IMR-90 (cell line): ENCODE measurements around the gene SUN1. TPM values are rescaled to one million over a fixed set of nuclear protein-coding genes. Genes with fewer than 3 reads are reported as not detected.

ENCODE experiments used
- ATAC-seq: fragments of 200-7000 bp; cut with Tn5 transposase; 2 replicates; pipeline ENCODE4 v1.9.1; 2020; ENCODE audit warnings: low read depth, mild to moderate bottlenecking, moderate library complexity
- BruUV-seq: library from RNA; stranded (reverse); fragments of 400-500 nt; replicated peaks from 2 replicates; lab custom pipeline; 2021; lab: Mats Ljungman, UMichigan
- CTCF ChIA-PET: fragments of 300-600 bp; formaldehyde crosslinking; extraction: SDS; loops from one replicate; lab custom pipeline; 2021; ENCODE audit warnings: antibody characterized with exemption; lab: Yijun Ruan, JAX
- POLR2A ChIA-PET: fragments of 300-600 bp; sonication (Branson Sonifier 250); formaldehyde crosslinking; loops from one replicate; lab custom pipeline; 2022; ENCODE audit warnings: antibody characterized with exemption; ENCODE audit not compliant: unreplicated experiment; lab: Charles Lee
- DNase-seq: peaks from one replicate; pipeline ENCODE4 v3.0.0; 2013
- H2AFZ ChIP-seq: replicated peaks from 2 replicates; pipeline ENCODE3; 2013; ENCODE audit warnings: low read length, mild to moderate bottlenecking; ENCODE audit not compliant: poor library complexity
- H2AK5ac ChIP-seq: 2 replicates; pipeline ENCODE4 v1.6.1; 2013; ENCODE audit warnings: low read depth, low read length, inconsistent platforms
- H2AK9ac ChIP-seq: replicated peaks from 2 replicates; pipeline ENCODE3; 2013; ENCODE audit warnings: mild to moderate bottlenecking, low read depth, low read length, moderate library complexity; ENCODE audit not compliant: poor library complexity
- H2BK120ac ChIP-seq: 2 replicates; pipeline ENCODE4 v1.6.1; 2013; ENCODE audit warnings: low read depth, low read length, inconsistent platforms
- H2BK15ac ChIP-seq: 3 replicates; pipeline ENCODE4 v1.6.1; 2013; ENCODE audit warnings: low read depth, low read length, inconsistent platforms
- H2BK20ac ChIP-seq: 2 replicates; pipeline ENCODE4 v1.6.1; 2013; ENCODE audit warnings: low read depth, mild to moderate bottlenecking, inconsistent platforms, low read length, moderate library complexity
- H2BK5ac ChIP-seq: 2 replicates; pipeline ENCODE4 v1.6.1; 2013; ENCODE audit warnings: mild to moderate bottlenecking, low read depth, low read length, inconsistent platforms; ENCODE audit not compliant: poor library complexity, severe bottlenecking
- H3K14ac ChIP-seq: replicated peaks from 2 replicates; pipeline ENCODE4 v1.6.1; 2013; ENCODE audit warnings: low read depth, low read length, inconsistent platforms
- H3K18ac ChIP-seq: 2 replicates; pipeline ENCODE4 v1.6.1; 2013; ENCODE audit warnings: low read depth, low read length, control low read depth
- H3K23ac ChIP-seq: 2 replicates; pipeline ENCODE4 v1.6.1; 2013; ENCODE audit warnings: low read depth, low read length, inconsistent platforms
- H3K27ac ChIP-seq: 2 replicates; pipeline ENCODE4 v1.5.1; 2013; ENCODE audit warnings: mild to moderate bottlenecking, control low read depth, low read length; ENCODE audit not compliant: insufficient read depth
- H3K27me3 ChIP-seq: 2 replicates; pipeline ENCODE4 v1.6.1; 2013; ENCODE audit warnings: low read length; ENCODE audit not compliant: control insufficient read depth, insufficient read depth
- H3K36me3 ChIP-seq: 2 replicates; pipeline ENCODE4 v1.6.1; 2013; ENCODE audit warnings: low read length, mixed read lengths; ENCODE audit not compliant: control insufficient read depth, insufficient read depth
- H3K4ac ChIP-seq: 2 replicates; pipeline ENCODE4 v1.6.1; 2013; ENCODE audit warnings: low read depth, low read length, inconsistent platforms
- H3K4me1 ChIP-seq: 2 replicates; pipeline ENCODE4 v1.6.1; 2013; ENCODE audit warnings: low read length, mixed read lengths; ENCODE audit not compliant: control insufficient read depth, insufficient read depth
- H3K4me2 ChIP-seq: 2 replicates; pipeline ENCODE4 v1.6.1; 2013; ENCODE audit warnings: low read depth, mild to moderate bottlenecking, control low read depth, low read length, moderate library complexity
- H3K4me3 ChIP-seq: 2 replicates; pipeline ENCODE4 v1.5.1; 2013; ENCODE audit warnings: low read depth, mild to moderate bottlenecking, control low read depth, low read length, moderate library complexity; ENCODE audit not compliant: insufficient read depth
- H3K56ac ChIP-seq: 2 replicates; pipeline ENCODE4 v1.6.1; 2013; ENCODE audit warnings: low read length, inconsistent platforms; ENCODE audit not compliant: insufficient read depth; ENCODE audit errors: extremely low read depth
- H3K79me1 ChIP-seq, 2 experiments: 2 replicates each; pipeline ENCODE4 v1.6.1; 2013; ENCODE audit warnings: low read length in 2 of 2, inconsistent platforms in 1 of 2, low read depth in 1 of 2
- H3K9ac ChIP-seq: 2 replicates; pipeline ENCODE4 v1.6.1; 2013; ENCODE audit warnings: low read depth, low read length, control low read depth
- H3K9me1 ChIP-seq: 2 replicates; pipeline ENCODE4 v1.6.1; 2013; ENCODE audit warnings: low read length, inconsistent platforms; ENCODE audit not compliant: insufficient read depth
- H3K9me3 ChIP-seq: 2 replicates; pipeline ENCODE4 v1.6.1; 2013; ENCODE audit warnings: low read length; ENCODE audit not compliant: control insufficient read depth, insufficient read depth
- H4K20me1 ChIP-seq: 2 replicates; pipeline ENCODE4 v1.6.1; 2013; ENCODE audit warnings: low read length, inconsistent platforms; ENCODE audit not compliant: insufficient read depth
- H4K5ac ChIP-seq: 2 replicates; pipeline ENCODE4 v1.6.1; 2013; ENCODE audit warnings: mild to moderate bottlenecking, low read depth, low read length, control low read depth
- H4K8ac ChIP-seq, 2 experiments: 2 replicates each; pipeline ENCODE4 v1.6.1; 2013; ENCODE audit warnings: low read depth in 2 of 2, low read length in 2 of 2, control low read depth in 1 of 2, inconsistent platforms in 1 of 2
- H4K91ac ChIP-seq: 2 replicates; pipeline ENCODE4 v1.6.1; 2013; ENCODE audit warnings: low read depth, low read length, inconsistent platforms; ENCODE audit not compliant: insufficient read depth
- BHLHE40 ChIP-seq: fragments of 150-350 bp; IDR thresholded peaks from 2 replicates; pipeline ENCODE4 v1.6.1; 2016; ENCODE audit warnings: mild to moderate bottlenecking, low read depth, low read length
- CEBPB ChIP-seq: IDR thresholded peaks from 2 replicates; pipeline ENCODE4 v1.6.1; 2012; ENCODE audit warnings: low read depth, low read length, improper control_type of control experiment
- CHD1 ChIP-seq: IDR thresholded peaks from 2 replicates; pipeline ENCODE4 v1.6.1; 2012; ENCODE audit warnings: low read depth, low read length, improper control_type of control experiment
- CTCF ChIP-seq: conservative IDR thresholded peaks from 2 replicates; pipeline ENCODE4 v1.5.1; 2012; ENCODE audit warnings: mild to moderate bottlenecking, low read depth, low read length, improper control_type of control experiment
- ELK1 ChIP-seq: fragments of 150-350 bp; IDR thresholded peaks from 2 replicates; pipeline ENCODE4 v1.6.1; 2016; ENCODE audit warnings: low read depth, mild to moderate bottlenecking, low read length, moderate library complexity, borderline replicate concordance
- MAFK ChIP-seq: IDR thresholded peaks from 2 replicates; pipeline ENCODE4 v1.6.1; 2012; ENCODE audit warnings: low read depth, low read length, improper control_type of control experiment
- MAZ ChIP-seq: IDR thresholded peaks from 2 replicates; pipeline ENCODE4 v1.6.1; 2012; ENCODE audit warnings: low read depth, mild to moderate bottlenecking, low read length, improper control_type of control experiment, moderate library complexity, borderline replicate concordance
- MXI1 ChIP-seq: IDR thresholded peaks from 2 replicates; pipeline ENCODE4 v1.6.1; 2012; ENCODE audit warnings: low read depth, mild to moderate bottlenecking, low read length, moderate library complexity, borderline replicate concordance
- POLR2A ChIP-seq: IDR thresholded peaks from 2 replicates; pipeline ENCODE4 v1.6.1; 2012; ENCODE audit warnings: mild to moderate bottlenecking, low read depth, low read length
- RAD21 ChIP-seq: IDR thresholded peaks from 2 replicates; pipeline ENCODE4 v1.6.1; 2012; ENCODE audit warnings: low read length, improper control_type of control experiment
- RCOR1 ChIP-seq: IDR thresholded peaks from 2 replicates; pipeline ENCODE4 v1.6.1; 2012; ENCODE audit warnings: mild to moderate bottlenecking, low read length, improper control_type of control experiment; ENCODE audit not compliant: insufficient replicate concordance
- RFX5 ChIP-seq: IDR thresholded peaks from 2 replicates; pipeline ENCODE4 v1.8.0; 2012; ENCODE audit warnings: low read depth, mild to moderate bottlenecking, low read length, moderate library complexity
- SMC3 ChIP-seq: fragments of 150-350 bp; IDR thresholded peaks from 2 replicates; pipeline ENCODE4 v1.6.1; 2016; ENCODE audit warnings: low read depth, mild to moderate bottlenecking, antibody characterized with exemption, low read length, moderate library complexity
- WGBS, 2 experiments: methylation state at CpG; one replicate each; pipeline versions ENCODE4 v1.1.5 to v1.1.7; 2013; ENCODE audit warnings: missing lambda C conversion rate in 2 of 2; ENCODE audit not compliant: insufficient read length in 1 of 2; ENCODE audit errors: extremely low coverage in 2 of 2; 5-methylcytosine and 5-hydroxymethylcytosine counted together
- dilution Hi-C: fragments of 300-500 bp; cut with HindIII; formaldehyde crosslinking; loops from one replicate; pipeline ENCODE4 v1.14.3; 2018; ENCODE audit warnings: low sequenced_read_pairs; ENCODE audit not compliant: unreplicated experiment
- in situ Hi-C: fragments of 300-500 bp; cut with MboI; formaldehyde crosslinking; loops from 3 replicates; pipeline ENCODE4 v1.14.3; 2019; ENCODE audit warnings: low sequenced_read_pairs, inconsistent platforms, mixed read lengths
- intact Hi-C: fragments of 100-400 bp; cut with micrococcal nuclease; formaldehyde crosslinking; loops from 2 replicates; pipeline ENCODE4 v1.10.0; 2022
- polyA plus RNA-seq, 3 experiments: library from polyadenylated mRNA; depleted of rRNA; stranded (reverse); fragments of >200 nt; gene quantifications; 2 replicates each; pipeline ENCODE4 v1.2.3, GENCODE V29; 2012; ENCODE audit warnings: low replicate concordance in 1 of 3
- total RNA-seq: library from RNA; depleted of rRNA; stranded (reverse); fragments of >200 nt; gene quantifications from 2 replicates; pipeline ENCODE4 v1.2.3, GENCODE V29; 2012

The SUN1 gene
- total and polyA plus RNA-seq, 2 of the 4 experiments (the other 2 are of a cell fraction) = 113 to 239 TPM

- 0 out of 2 replicates have a peak, but pooled peaks cover 5% of the 10 kb centered on the region for H3K9me1 ChIP-seq
- TF ChIP-seq BHLHE40 (no peak), MAZ (no peak), CEBPB (no peak), CHD1 (no peak), RFX5 (no peak), MAFK (no peak), ELK1 (no peak), POLR2A (no peak), SMC3 (no peak), CTCF (no peak), RAD21 (no peak), MXI1 (no peak), RCOR1 (no peak)
- intact Hi-C loops (no loop called here), dilution Hi-C loops (no loop called here), in situ Hi-C loops (no loop called here)
- H3K79me1 ChIP-seq = peaks cover 7 to 20% of the 10 kb centered on the region in 2 experiments
- WGBS, 2 experiments = 100% methylated on average over 5 of the region's 19 CpGs; no CpG with 5 or more reads in 1 of the 2 experiments
- H2BK120ac ChIP-seq = no peak overlapping the region
- no peak overlapping the region for H3K4me3 ChIP-seq
- no peak overlapping the region for H3K9ac ChIP-seq
- no peaks in the 10 kb centered on the region for H3K4me1 ChIP-seq
- H2AFZ ChIP-seq = no peak overlapping the region
- ChIA-PET CTCF (no interaction called here), POLR2A (no interaction called here)
- BruUV-seq = no TSS peak
- H4K5ac ChIP-seq = no peak overlapping the region
- no peak overlapping the region for H4K8ac ChIP-seq
- no peak overlapping the region for H2BK5ac ChIP-seq
- no peak overlapping the region for H3K4me2 ChIP-seq
- no peak overlapping the region for H3K14ac ChIP-seq
- DNase-seq (no peak), ATAC-seq (no peak)
- no peak overlapping the region for H4K91ac ChIP-seq
- H2AK9ac ChIP-seq = no peak overlapping the region
- no peak overlapping the region for H3K27ac ChIP-seq
- H2BK20ac ChIP-seq = no peak overlapping the region
- H3K23ac ChIP-seq = no peak overlapping the region
- H3K56ac ChIP-seq = no peak overlapping the region
- no peak overlapping the region for H2AK5ac ChIP-seq
- H4K20me1 ChIP-seq = peaks cover 13% of the 10 kb centered on the region
- H3K18ac ChIP-seq = no peak overlapping the region
- H3K36me3 ChIP-seq = peaks cover 56% of the 10 kb centered on the region
- no peaks in the 10 kb centered on the region for H3K9me3 ChIP-seq
- no peak overlapping the region for H2BK15ac ChIP-seq
- no peaks in the 10 kb centered on the region for H3K27me3 ChIP-seq
- H3K4ac ChIP-seq = no peak overlapping the region
Measured at GRCh38 chr7:893686-894085, 61.4 kb downstream of the SUN1 start.
